Measurements from ENCODE around the gene SDC4.

The SDC4 gene

GRCh38 chr20:45288860-45289259 is 59.4 kb downstream of the SDC4 start:
- Mint-ChIP-seq H3K27ac (no peak overlapping the region), H3K4me3 (no peak overlapping the region), H3K36me3 (ENCODE audit: insufficient read depth) (no peaks in the 10 kb centered on the region), H3K4me1 (ENCODE audit: low read depth in 2 of 2) (peaks cover 1 to 14% of the 10 kb centered on the region in 2 donors), H3K27me3 (peaks cover 35 to 71% of the 10 kb centered on the region in 2 donors), H3K9me3 (no peaks in the 10 kb centered on the region)
- ATAC-seq (replicated peaks) (no peak), DNase-seq (no peak)

- Mint-ChIP-seq H3K27ac (no peak overlapping the region), H3K27me3 (peaks cover 37 to 69% of the 10 kb centered on the region in 2 donors), H3K9me3 (no peaks in the 10 kb centered on the region), H3K4me1 (ENCODE audit: low read depth in 2 of 2) (peaks cover 0 to 10% of the 10 kb centered on the region in 2 donors), H3K36me3 (ENCODE audit: insufficient read depth) (no peaks in the 10 kb centered on the region), H3K4me3 (no peak overlapping the region)
- ATAC-seq (replicated peaks) (no peak), DNase-seq (no peak)
Observed at GRCh38 chr20:45288376-45288775, 59.8 kb downstream of the SDC4 start.

- no peak for ATAC-seq (replicated peaks)
- no peaks in the 10 kb centered on the region for H3K4me1 Mint-ChIP-seq (ENCODE audit: low read depth in 2 of 2)
- peaks cover 53% of the 10 kb centered on the region in 2 donors for H3K27me3 Mint-ChIP-seq
- DNase-seq: no peak
- no peak overlapping the region for H3K27ac Mint-ChIP-seq
- H3K9me3 Mint-ChIP-seq: no peaks in the 10 kb centered on the region
- no peaks in the 10 kb centered on the region for H3K36me3 Mint-ChIP-seq (ENCODE audit: insufficient read depth)
- H3K4me3 Mint-ChIP-seq: no peak overlapping the region
Observed at GRCh38 chr20:45283551-45284057, 64.6 kb downstream of the SDC4 start.

GRCh38 chr20:45282700-45283550 is 65.3 kb downstream of the SDC4 start:
- DNase-seq: no peak
- Mint-ChIP-seq H3K4me3 (no peak overlapping the region), H3K9me3 (no peaks in the 10 kb centered on the region), H3K36me3 (ENCODE audit: insufficient read depth) (no peaks in the 10 kb centered on the region), H3K27me3 (peaks cover 49 to 53% of the 10 kb centered on the region in 2 donors), H3K4me1 (ENCODE audit: low read depth in 2 of 2) (no peaks in the 10 kb centered on the region), H3K27ac (no peak overlapping the region)
- no peak for ATAC-seq (replicated peaks)

GRCh38 chr20:45279992-45280391 is 68.2 kb downstream of the SDC4 start:
- no peaks in the 10 kb centered on the region for H3K36me3 Mint-ChIP-seq (ENCODE audit: insufficient read depth)
- peaks cover 58 to 61% of the 10 kb centered on the region in 2 donors for H3K27me3 Mint-ChIP-seq
- no peak overlapping the region for H3K4me3 Mint-ChIP-seq
- no peaks in the 10 kb centered on the region for H3K4me1 Mint-ChIP-seq (ENCODE audit: low read depth in 2 of 2)
- H3K9me3 Mint-ChIP-seq: no peaks in the 10 kb centered on the region
- no peak overlapping the region for H3K27ac Mint-ChIP-seq
- ATAC-seq (replicated peaks) (no peak), DNase-seq (no peak)

GRCh38 chr20:45275338-45275737 is 72.9 kb downstream of the SDC4 start:
- Mint-ChIP-seq H3K9me3 (no peaks in the 10 kb centered on the region), H3K27me3 (peaks cover 67 to 88% of the 10 kb centered on the region in 2 donors), H3K36me3 (ENCODE audit: insufficient read depth) (no peaks in the 10 kb centered on the region), H3K4me3 (no peak overlapping the region), H3K27ac (no peak overlapping the region), H3K4me1 (ENCODE audit: low read depth in 2 of 2) (no peaks in the 10 kb centered on the region)
- DNase-seq (no peak), ATAC-seq (replicated peaks) (no peak)

Data from effector memory CD8-positive, alpha-beta T cell (primary cell).